ENCODE measurements around the gene MPRIP.

DNA sequence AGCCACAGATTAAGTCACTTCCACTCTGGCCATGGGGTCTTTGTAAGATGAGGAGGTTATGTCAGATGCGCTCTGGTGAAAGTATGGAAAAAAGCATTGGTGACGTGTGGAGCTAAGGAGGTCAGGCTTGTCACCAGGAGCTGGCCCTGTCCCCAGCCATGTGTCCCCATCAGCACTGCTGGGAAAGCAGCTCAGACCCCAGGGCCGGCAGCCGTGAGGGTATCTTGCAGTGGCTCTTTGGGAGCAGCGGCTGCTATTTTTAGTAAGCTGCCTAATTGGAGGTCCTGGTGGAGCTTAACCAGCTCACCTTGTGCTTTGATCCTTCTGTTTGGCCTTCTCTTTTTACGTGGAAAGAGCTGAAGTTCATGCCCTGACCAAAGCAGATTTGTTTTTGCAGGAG lies 60.9 kb downstream of the MPRIP start:
- TF ChIP-seq, protein P1, sequence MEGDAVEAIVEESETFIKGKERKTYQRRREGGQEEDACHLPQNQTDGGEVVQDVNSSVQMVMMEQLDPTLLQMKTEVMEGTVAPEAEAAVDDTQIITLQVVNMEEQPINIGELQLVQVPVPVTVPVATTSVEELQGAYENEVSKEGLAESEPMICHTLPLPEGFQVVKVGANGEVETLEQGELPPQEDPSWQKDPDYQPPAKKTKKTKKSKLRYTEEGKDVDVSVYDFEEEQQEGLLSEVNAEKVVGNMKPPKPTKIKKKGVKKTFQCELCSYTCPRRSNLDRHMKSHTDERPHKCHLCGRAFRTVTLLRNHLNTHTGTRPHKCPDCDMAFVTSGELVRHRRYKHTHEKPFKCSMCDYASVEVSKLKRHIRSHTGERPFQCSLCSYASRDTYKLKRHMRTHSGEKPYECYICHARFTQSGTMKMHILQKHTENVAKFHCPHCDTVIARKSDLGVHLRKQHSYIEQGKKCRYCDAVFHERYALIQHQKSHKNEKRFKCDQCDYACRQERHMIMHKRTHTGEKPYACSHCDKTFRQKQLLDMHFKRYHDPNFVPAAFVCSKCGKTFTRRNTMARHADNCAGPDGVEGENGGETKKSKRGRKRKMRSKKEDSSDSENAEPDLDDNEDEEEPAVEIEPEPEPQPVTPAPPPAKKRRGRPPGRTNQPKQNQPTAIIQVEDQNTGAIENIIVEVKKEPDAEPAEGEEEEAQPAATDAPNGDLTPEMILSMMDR (conservative IDR thresholded peaks at IDR 0.05): no peak
- no peak for TF ChIP-seq ZFX (IDR thresholded peaks at IDR 0.05)
